Fibroblast of skin of right biceps (primary cell): ENCODE results near the gene RGPD5.
"Not testable (repeated sequence)": the region's sequence is repeated elsewhere in the genome, so short reads cannot be mapped to it uniquely, and the experiment has no call there.

Experiments
- DNase-seq: peaks from one replicate; pipeline ENCODE4 v3.0.0-alpha.2; 2013

The RGPD5 gene

GRCh38 chr2:109794074-109794737 is at the start of gene RGPD5:
Gene RGPD5 (plus strand): TSS chr2:109794305. CDS start chr2:109794466, 161 bp downstream.
- not testable (repeated sequence) for DNase-seq

GRCh38 chr2:109751572-109751971 is 42.5 kb upstream of the RGPD5 start:
- DNase-seq = not testable (repeated sequence)

- DNase-seq = not testable (repeated sequence)
Measured at GRCh38 chr2:109757163-109757824, 36.8 kb upstream of the RGPD5 start.

- DNase-seq = not testable (repeated sequence)
Measured at GRCh38 chr2:109760265-109761042, 33.7 kb upstream of the RGPD5 start.

GRCh38 chr2:109761043-109761454 is 33.1 kb upstream of the RGPD5 start:
- DNase-seq = not testable (repeated sequence)

GRCh38 chr2:109761976-109762375 is 32.1 kb upstream of the RGPD5 start:
- not testable (repeated sequence) for DNase-seq

GRCh38 chr2:109766074-109766473 is 28.0 kb upstream of the RGPD5 start:
- not testable (repeated sequence) for DNase-seq

GRCh38 chr2:109766886-109767578 is 27.1 kb upstream of the RGPD5 start:
- not testable (repeated sequence) for DNase-seq

- not testable (repeated sequence) for DNase-seq
Measured at GRCh38 chr2:109768934-109769333, 25.2 kb upstream of the RGPD5 start.

- not testable (repeated sequence) for DNase-seq
Measured at GRCh38 chr2:109779118-109779517, 15.0 kb upstream of the RGPD5 start.

- not testable (repeated sequence) for DNase-seq
Measured at GRCh38 chr2:109781147-109781816, 12.8 kb upstream of the RGPD5 start.

GRCh38 chr2:109782446-109782993 is 11.6 kb upstream of the RGPD5 start:
- DNase-seq = not testable (repeated sequence)

GRCh38 chr2:109791530-109792279 is 2.4 kb upstream of the RGPD5 start:
- DNase-seq = not testable (repeated sequence)

- DNase-seq = not testable (repeated sequence)
Measured at GRCh38 chr2:109792659-109793058, 1.4 kb upstream of the RGPD5 start.

GRCh38 chr2:109871129-109871751 is 77.1 kb downstream of the RGPD5 start:
- not testable (repeated sequence) for DNase-seq

GRCh38 chr2:109876625-109877024 is 82.5 kb downstream of the RGPD5 start:
- DNase-seq = not testable (repeated sequence)

- DNase-seq = not testable (repeated sequence)
Measured at GRCh38 chr2:109882112-109882511, 88.0 kb downstream of the RGPD5 start.

- not testable (repeated sequence) for DNase-seq
Measured at GRCh38 chr2:109888414-109888813, 94.3 kb downstream of the RGPD5 start.

- not testable (repeated sequence) for DNase-seq
Measured at GRCh38 chr2:109889909-109890308, 95.8 kb downstream of the RGPD5 start.

- not testable (repeated sequence) for DNase-seq
Measured at GRCh38 chr2:109891024-109891423, 96.9 kb downstream of the RGPD5 start.

- not testable (repeated sequence) for DNase-seq
Measured at GRCh38 chr2:109893736-109894135, 99.6 kb downstream of the RGPD5 start.
